ENCODE data around the gene SLC13A3. TPM values are rescaled to one million over a fixed set of nuclear protein-coding genes. Genes with fewer than 3 reads are reported as not detected.

SLC13A3 gene
- total RNA-seq, 3 donors from 2014 or later, result 1.3 to 2.9 (median 1.6) TPM

DNA sequence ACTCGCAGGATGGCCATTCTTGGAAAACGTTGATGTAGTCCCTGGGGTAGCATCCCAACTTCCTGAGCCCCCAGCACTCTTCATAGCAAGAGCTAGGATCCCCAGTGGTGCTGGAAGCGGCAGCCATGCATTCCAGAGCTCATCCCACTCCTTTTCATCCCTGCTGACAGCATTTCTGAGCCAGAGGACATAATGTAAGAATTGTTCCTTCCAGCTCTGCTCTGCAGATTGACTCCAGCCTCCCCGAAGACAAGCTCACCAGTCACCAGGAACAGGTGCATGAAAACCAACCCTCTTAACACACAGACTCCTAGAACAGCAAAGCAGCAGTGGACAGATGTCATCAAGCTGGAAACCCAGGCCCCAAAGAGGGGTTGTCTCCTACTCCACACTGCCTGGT, 3.8 kb downstream of the SLC13A3 start:
- Histone ChIP-seq H3K36me3 (no peaks in the 10 kb centered on the region), H3K4me3 (no peak overlapping the region), H3K4me1 (no peaks in the 10 kb centered on the region), H3K9me3 (no peaks in the 10 kb centered on the region), H3K27me3 (peaks cover 0 to 4% of the 10 kb centered on the region in 2 donors), H3K27ac (no peak overlapping the region)
- intact Hi-C loops (cut with DNase I; ENCODE audit: low total_unique reads), result no loop called here
- DNase-seq (ENCODE audit: low spot score in 2 of 2), result no peak
- no peak for TF ChIP-seq POLR2A (IDR thresholded peaks at IDR 0.05)
- TF ChIP-seq POLR2AphosphoS5 (IDR thresholded peaks at IDR 0.05), result no peak
- TF ChIP-seq, protein P1, sequence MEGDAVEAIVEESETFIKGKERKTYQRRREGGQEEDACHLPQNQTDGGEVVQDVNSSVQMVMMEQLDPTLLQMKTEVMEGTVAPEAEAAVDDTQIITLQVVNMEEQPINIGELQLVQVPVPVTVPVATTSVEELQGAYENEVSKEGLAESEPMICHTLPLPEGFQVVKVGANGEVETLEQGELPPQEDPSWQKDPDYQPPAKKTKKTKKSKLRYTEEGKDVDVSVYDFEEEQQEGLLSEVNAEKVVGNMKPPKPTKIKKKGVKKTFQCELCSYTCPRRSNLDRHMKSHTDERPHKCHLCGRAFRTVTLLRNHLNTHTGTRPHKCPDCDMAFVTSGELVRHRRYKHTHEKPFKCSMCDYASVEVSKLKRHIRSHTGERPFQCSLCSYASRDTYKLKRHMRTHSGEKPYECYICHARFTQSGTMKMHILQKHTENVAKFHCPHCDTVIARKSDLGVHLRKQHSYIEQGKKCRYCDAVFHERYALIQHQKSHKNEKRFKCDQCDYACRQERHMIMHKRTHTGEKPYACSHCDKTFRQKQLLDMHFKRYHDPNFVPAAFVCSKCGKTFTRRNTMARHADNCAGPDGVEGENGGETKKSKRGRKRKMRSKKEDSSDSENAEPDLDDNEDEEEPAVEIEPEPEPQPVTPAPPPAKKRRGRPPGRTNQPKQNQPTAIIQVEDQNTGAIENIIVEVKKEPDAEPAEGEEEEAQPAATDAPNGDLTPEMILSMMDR (IDR thresholded peaks at IDR 0.05), result no peak

DNA sequence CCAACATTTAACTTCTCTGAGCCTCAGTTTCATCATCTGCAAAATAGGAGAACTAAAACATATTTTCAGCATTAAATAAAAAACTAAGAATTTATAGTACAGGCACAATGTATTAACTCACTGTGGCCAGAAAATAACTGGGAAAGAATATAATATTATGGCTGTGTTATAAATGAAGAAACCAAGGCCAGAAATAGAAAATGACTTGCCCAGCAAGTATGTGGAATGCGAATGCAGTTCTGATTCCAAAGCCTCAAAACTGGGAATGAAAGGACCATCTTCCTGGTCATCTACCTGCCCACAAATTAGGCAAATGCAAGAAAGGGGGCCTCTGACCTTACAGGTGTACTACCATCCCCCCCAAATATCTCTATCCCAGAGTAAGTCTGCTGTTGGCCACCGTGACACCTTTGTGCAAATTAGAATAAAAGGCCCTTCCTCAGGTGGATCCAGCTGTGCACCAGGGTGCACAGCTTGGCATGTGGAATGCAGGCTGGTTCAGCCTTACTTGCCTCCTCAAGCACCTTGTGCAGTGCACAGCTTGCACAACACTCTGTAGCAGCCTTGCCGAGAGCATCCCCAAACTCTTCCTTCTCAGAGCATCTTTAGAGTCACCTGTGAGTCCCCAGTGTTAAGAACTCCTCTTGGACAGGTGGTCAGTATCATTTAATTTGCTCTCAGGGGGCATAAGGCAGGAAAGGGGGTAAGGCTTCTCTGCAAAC, 4.4 kb downstream of the SLC13A3 start:
- TF ChIP-seq POLR2AphosphoS5 (IDR thresholded peaks at IDR 0.05), result no peak
- TF ChIP-seq POLR2A (IDR thresholded peaks at IDR 0.05), result no peak
- TF ChIP-seq, protein P1 (IDR thresholded peaks at IDR 0.05), result no peak
- Histone ChIP-seq H3K27me3 (peaks cover 0 to 4% of the 10 kb centered on the region in 2 donors), H3K36me3 (no peaks in the 10 kb centered on the region), H3K27ac (no peak overlapping the region), H3K4me1 (no peaks in the 10 kb centered on the region), H3K9me3 (no peaks in the 10 kb centered on the region), H3K4me3 (no peak overlapping the region)
- intact Hi-C loops (cut with DNase I; ENCODE audit: low total_unique reads), result no loop called here
- DNase-seq (ENCODE audit: low spot score in 2 of 2), result no peak

DNA sequence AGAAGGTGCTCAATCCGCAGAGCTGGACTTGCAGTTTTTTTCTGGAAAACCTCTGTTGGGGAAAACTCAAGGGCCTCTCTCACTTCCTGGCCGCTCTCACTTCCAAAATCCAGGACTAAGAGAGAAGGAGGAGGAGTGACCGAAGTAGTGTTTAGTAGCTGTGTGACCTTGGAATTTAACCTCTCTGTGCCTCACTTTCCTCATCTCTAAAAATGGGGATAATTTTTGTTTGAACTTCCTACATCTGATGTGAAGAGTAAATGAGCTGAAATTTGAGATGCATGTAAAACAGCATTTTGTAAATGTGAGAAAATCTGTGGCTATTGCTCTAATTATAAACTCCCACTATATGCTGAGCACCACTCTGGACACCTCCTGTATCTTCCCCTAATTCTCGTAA, 5.1 kb downstream of the SLC13A3 start:
- Histone ChIP-seq H3K4me1 (no peaks in the 10 kb centered on the region), H3K27me3 (no peaks in the 10 kb centered on the region), H3K27ac (no peak overlapping the region), H3K9me3 (no peaks in the 10 kb centered on the region), H3K36me3 (no peaks in the 10 kb centered on the region), H3K4me3 (no peak overlapping the region)
- TF ChIP-seq, protein P1 (IDR thresholded peaks at IDR 0.05), result no peak
- no peak for TF ChIP-seq POLR2A (IDR thresholded peaks at IDR 0.05)
- no peak for TF ChIP-seq POLR2AphosphoS5 (IDR thresholded peaks at IDR 0.05)
- no peak for DNase-seq (ENCODE audit: low spot score in 2 of 2)
- intact Hi-C loops (cut with DNase I; ENCODE audit: low total_unique reads), result no loop called here

DNA sequence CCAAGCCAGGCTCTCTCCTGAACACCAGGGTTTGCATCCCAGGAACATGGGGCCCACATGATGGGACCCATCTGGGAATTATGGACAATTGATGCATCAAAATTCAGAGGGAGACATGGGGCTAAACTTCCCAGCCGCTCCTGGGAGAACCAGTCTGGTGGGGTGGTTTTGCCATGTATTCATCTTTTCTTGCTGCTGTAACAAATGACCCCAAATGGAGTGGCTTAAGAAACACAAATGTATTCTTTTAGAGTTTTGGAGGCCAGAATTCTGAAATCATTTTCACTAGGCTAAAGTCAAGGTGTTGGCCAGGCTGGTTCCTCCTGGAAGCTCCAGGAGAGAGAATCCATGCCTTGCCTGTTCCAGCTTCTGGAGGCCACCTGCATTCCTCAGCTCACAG, 6.5 kb downstream of the SLC13A3 start:
- Histone ChIP-seq H3K27me3 (no peaks in the 10 kb centered on the region), H3K27ac (no peak overlapping the region), H3K9me3 (no peaks in the 10 kb centered on the region), H3K36me3 (no peaks in the 10 kb centered on the region), H3K4me1 (no peaks in the 10 kb centered on the region), H3K4me3 (no peak overlapping the region)
- DNase-seq (ENCODE audit: low spot score in 2 of 2), result no peak
- TF ChIP-seq POLR2A (IDR thresholded peaks at IDR 0.05), result no peak
- TF ChIP-seq, protein P1 (IDR thresholded peaks at IDR 0.05), result no peak
- TF ChIP-seq POLR2AphosphoS5 (IDR thresholded peaks at IDR 0.05), result no peak
- intact Hi-C loops (cut with DNase I; ENCODE audit: low total_unique reads), result no loop called here

DNA sequence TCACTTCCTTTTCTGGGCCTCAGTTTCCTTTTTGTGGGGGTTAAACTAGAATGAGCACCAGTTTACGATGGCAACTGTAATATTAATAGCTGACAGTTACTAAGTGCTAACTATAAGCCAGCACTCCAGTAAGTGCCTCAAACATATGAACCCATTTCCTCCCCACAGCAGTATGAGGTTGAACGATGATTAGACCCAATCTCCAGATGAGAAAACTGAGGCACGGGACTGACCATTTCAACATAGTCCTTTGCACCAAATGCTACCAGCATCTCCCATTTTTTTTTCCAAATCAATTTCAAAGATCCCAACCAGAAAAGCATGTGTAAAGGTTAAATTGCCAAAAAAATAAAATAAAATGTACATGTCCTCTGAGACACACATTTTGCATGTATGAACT, 7.1 kb downstream of the SLC13A3 start:
- Histone ChIP-seq H3K4me3 (no peak overlapping the region), H3K9me3 (no peaks in the 10 kb centered on the region), H3K36me3 (no peaks in the 10 kb centered on the region), H3K4me1 (no peaks in the 10 kb centered on the region), H3K27me3 (no peaks in the 10 kb centered on the region), H3K27ac (no peak overlapping the region)
- TF ChIP-seq, protein P1 (IDR thresholded peaks at IDR 0.05), result no peak
- TF ChIP-seq POLR2A (IDR thresholded peaks at IDR 0.05), result no peak
- DNase-seq (ENCODE audit: low spot score in 2 of 2), result no peak
- intact Hi-C loops (cut with DNase I; ENCODE audit: low total_unique reads), result no loop called here
